Stomach (tissue), 9 donors: ENCODE results near the gene C1orf50. TPM values are rescaled to one million over a fixed set of nuclear protein-coding genes. Genes with fewer than 3 reads are reported as not detected.

Experiments
- DNase-seq, 2 donors: peaks; one replicate each; pipeline versions ENCODE4 v3.0.0 to v3.0.0-alpha.2; 2013 to 2019
- H3K27ac ChIP-seq, 5 donors: fragments of 200-600 bp in 4 of 5; sonication (generic) in 4 of 5; one replicate each; pipeline ENCODE4 v1.5.1; 2013 to 2019; ENCODE audit warnings: mild to moderate bottlenecking in 1 of 5, moderate library complexity in 1 of 5
- H3K27me3 ChIP-seq, 3 donors: fragments of 200-600 bp; sonication (generic); one replicate each; pipeline ENCODE4 v1.5.1; 2017 to 2019; ENCODE audit warnings: mixed run types in 1 of 3
- H3K36me3 ChIP-seq, 4 donors: fragments of 200-600 bp; sonication (generic); 1 replicate in 3 of 4; 2 replicates in 1 of 4; pipeline ENCODE4 v1.5.1; 2016 to 2019
- H3K4me1 ChIP-seq, 4 donors: fragments of 200-600 bp; sonication (generic); one replicate each; pipeline ENCODE4 v1.5.1; 2016 to 2019
- H3K4me3 ChIP-seq, 4 donors: fragments of 200-600 bp; sonication (generic) in 3 of 4; one replicate each; pipeline ENCODE4 v1.5.1; 2016 to 2019; ENCODE audit warnings: mild to moderate bottlenecking in 1 of 4
- H3K9me3 ChIP-seq, 4 donors: fragments of 200-600 bp; sonication (generic); one replicate each; pipeline ENCODE4 v1.5.1; 2016 to 2019
- CTCF ChIP-seq, 7 experiments: fragments of 450-650 bp in 4 of 7; fragments of 200-600 bp in 3 of 7; sonication (generic) in 3 of 7; IDR thresholded peaks; one replicate each; pipeline ENCODE4 v1.5.1; 2016 to 2019; ENCODE audit warnings: antibody characterized with exemption in 7 of 7, control low read depth in 2 of 7, mild to moderate bottlenecking in 1 of 7
- EP300 ChIP-seq: sonication (generic); formaldehyde crosslinking; IDR thresholded peaks from one replicate; pipeline ENCODE4 v1.6.1; 2017; ENCODE audit warnings: antibody characterized with exemption
- POLR2A ChIP-seq, 4 donors: fragments of 450-650 bp; IDR thresholded peaks; one replicate each; pipeline ENCODE4 v1.6.1; 2016; ENCODE audit warnings: antibody characterized with exemption in 4 of 4, control low read depth in 2 of 4, mild to moderate bottlenecking in 1 of 4, moderate library complexity in 1 of 4
- POLR2AphosphoS5 ChIP-seq, 3 donors: sonication (generic); formaldehyde crosslinking; IDR thresholded peaks; one replicate each; pipeline ENCODE4 v1.6.1; 2016; ENCODE audit warnings: antibody characterized with exemption in 3 of 3
- WGBS, 5 donors: extraction: QIAGEN DNeasy Blood & Tissue Kit in 3 of 5; methylation state at CpG; one replicate each; pipeline versions ENCODE4 v1.1.5 to v1.1.7; 2013 to 2018; 5-methylcytosine and 5-hydroxymethylcytosine counted together
- intact Hi-C: fragments of 100-400 bp; cut with DNase I; formaldehyde crosslinking; loops from one replicate; pipeline ENCODE4 v1.15.1; 2023; ENCODE audit warnings: low total_unique reads
- polyA plus RNA-seq, 3 donors: library from polyadenylated mRNA; stranded (reverse); fragments of 200-250 nt; gene quantifications; one replicate each; pipeline ENCODE4 v1.2.3, GENCODE V29; 2013
- total RNA-seq, 5 donors: library from RNA; depleted of rRNA; stranded (reverse); fragments of >200 nt; gene quantifications; one replicate each; pipeline versions ENCODE4 v1.1.0 to v1.2.3, GENCODE V29; 2014 to 2016
- donor health status: healthy with polysubstance abuse.
- donor health status: Bipolar disorder and iron deficiency.
- donor health status: healthy.

C1orf50 gene
- total and polyA plus RNA-seq, 8 donors: 0.89 to 6.7 (median 5.0) TPM; not detected in 2

GRCh38 chr1:42777852-42778251, 10.8 kb downstream of the C1orf50 start:
- Histone ChIP-seq H3K36me3 (peaks cover 21 to 97% (median 86%) of the 10 kb centered on the region in 4 donors), H3K4me3 (no peak overlapping the region), H3K27ac (no peak overlapping the region), H3K27me3 (no peaks in the 10 kb centered on the region), H3K4me1 (no peaks in the 10 kb centered on the region), H3K9me3 (no peaks in the 10 kb centered on the region)
- intact Hi-C loops: no loop called here
- TF ChIP-seq CTCF (IDR thresholded peaks at IDR 0.05) (peak in 4 of 7 experiments; percentile 14 to 41 (median 35)), EP300 (no peak)
- DNase-seq: peak in 1 of 2 donors; percentile 68

- intact Hi-C loops: no loop called here
- WGBS, 5 donors: 76 to 85% (median 80%) methylated on average over 2 of the region's 2 CpGs
- TF ChIP-seq CTCF (IDR thresholded peaks at IDR 0.05) (no peak), EP300 (no peak), POLR2A (IDR thresholded peaks at IDR 0.05) (no peak), POLR2AphosphoS5 (IDR thresholded peaks at IDR 0.05) (no peak)
- H3K36me3 ChIP-seq: peaks cover 19 to 88% (median 75%) of the 10 kb centered on the region in 4 donors
- H3K27me3 ChIP-seq: peaks cover 0 to 4% (median 0%) of the 10 kb centered on the region in 3 donors
- H3K9me3 ChIP-seq: no peaks in the 10 kb centered on the region
- no peak overlapping the region for H3K4me3 ChIP-seq
- H3K4me1 ChIP-seq: peaks cover 1 to 3% (median 2%) of the 10 kb centered on the region in 4 donors
- DNase-seq: no peak
- H3K27ac ChIP-seq: no peak overlapping the region
Measured at GRCh38 chr1:42779725-42780124, 12.7 kb downstream of the C1orf50 start.

- peaks cover 0 to 9% (median 0%) of the 10 kb centered on the region in 3 donors for H3K27me3 ChIP-seq
- no peak overlapping the region for H3K4me3 ChIP-seq
- TF ChIP-seq POLR2A (IDR thresholded peaks at IDR 0.05) (no peak), EP300 (no peak), CTCF (IDR thresholded peaks at IDR 0.05) (no peak), POLR2AphosphoS5 (IDR thresholded peaks at IDR 0.05) (no peak)
- H3K27ac ChIP-seq: no peak overlapping the region
- no peaks in the 10 kb centered on the region for H3K9me3 ChIP-seq
- WGBS, 5 donors: 93 to 100% (median 100%) methylated on average over 1 of the region's 1 CpG
- peaks cover 15 to 84% (median 71%) of the 10 kb centered on the region in 4 donors for H3K36me3 ChIP-seq
- H3K4me1 ChIP-seq: peaks cover 6 to 8% (median 6%) of the 10 kb centered on the region in 4 donors
- no peak for DNase-seq
- intact Hi-C loops: no loop called here
Measured at GRCh38 chr1:42780176-42780575, 13.1 kb downstream of the C1orf50 start.

- intact Hi-C loops: no loop called here
- Histone ChIP-seq H3K27ac (no peak overlapping the region), H3K36me3 (peaks cover 0 to 54% (median 42%) of the 10 kb centered on the region in 4 donors), H3K9me3 (no peaks in the 10 kb centered on the region), H3K4me3 (no peak overlapping the region), H3K4me1 (peaks cover 9 to 15% (median 14%) of the 10 kb centered on the region in 4 donors), H3K27me3 (peaks cover 0 to 13% (median 0%) of the 10 kb centered on the region in 3 donors)
- TF ChIP-seq POLR2AphosphoS5 (IDR thresholded peaks at IDR 0.05): no peak
- TF ChIP-seq CTCF (IDR thresholded peaks at IDR 0.05): no peak
- TF ChIP-seq EP300: no peak
- TF ChIP-seq POLR2A (IDR thresholded peaks at IDR 0.05): no peak
- no peak for DNase-seq
- WGBS, 5 donors: 93 to 99% (median 98%) methylated on average over 2 of the region's 2 CpGs
Measured at GRCh38 chr1:42783092-42783491, 16.0 kb downstream of the C1orf50 start.
